ENCODE results near the gene IL32. TPM values are rescaled to one million over a fixed set of nuclear protein-coding genes. Genes with fewer than 3 reads are reported as not detected.
A peak's percentile ranks its signal among the peaks of the same experiment; 100 is the strongest.

IL32 gene
- total RNA-seq, 4 donors from 2014 or later = 93.3 to 676 (median 590) TPM

- H3K27ac ChIP-seq = peak overlapping the region; percentile 75 to 92 (median 85)
- TF ChIP-seq POLR2A (IDR thresholded peaks at IDR 0.05) = no peak
- TF ChIP-seq CTCF (IDR thresholded peaks at IDR 0.05) = no peak
- DNase-seq = no peak
- H3K9me3 ChIP-seq = no peaks in the 10 kb centered on the region
- H3K4me3 ChIP-seq = peak overlapping the region; percentile 80 to 96 (median 88)
- H3K4me1 ChIP-seq = peaks cover 9 to 32% (median 16%) of the 10 kb centered on the region in 4 donors
- no peaks in the 10 kb centered on the region for H3K27me3 ChIP-seq
- no peaks in the 10 kb centered on the region for H3K36me3 ChIP-seq
These were observed 5.7 kb upstream of the IL32 start for GRCh38 chr16:3059723-3060242.

GRCh38 chr16:3060339-3061127, 4.9 kb upstream of the IL32 start:
- no peak for DNase-seq
- Histone ChIP-seq H3K27ac (no peak overlapping the region), H3K9me3 (no peaks in the 10 kb centered on the region), H3K27me3 (no peaks in the 10 kb centered on the region), H3K4me1 (peaks cover 9 to 34% (median 13%) of the 10 kb centered on the region in 4 donors), H3K36me3 (no peaks in the 10 kb centered on the region), H3K4me3 (no peak overlapping the region)
- TF ChIP-seq POLR2A (IDR thresholded peaks at IDR 0.05) (no peak), CTCF (IDR thresholded peaks at IDR 0.05) (no peak)

GRCh38 chr16:3062553-3062952, 2.9 kb upstream of the IL32 start:
- TF ChIP-seq POLR2A (IDR thresholded peaks at IDR 0.05) = no peak
- no peak for TF ChIP-seq CTCF (IDR thresholded peaks at IDR 0.05)
- DNase-seq = no peak
- Histone ChIP-seq H3K27me3 (no peaks in the 10 kb centered on the region), H3K4me3 (no peak overlapping the region), H3K9me3 (no peaks in the 10 kb centered on the region), H3K27ac (peak overlapping the region in 1 of 4 donors; percentile 92), H3K36me3 (no peaks in the 10 kb centered on the region), H3K4me1 (peaks cover 9 to 46% (median 13%) of the 10 kb centered on the region in 4 donors)

- H3K27ac ChIP-seq = peak overlapping the region in 3 of 4 donors; percentile 5 to 92 (median 87)
- no peak for DNase-seq
These were observed 1.6 kb upstream of the IL32 start for GRCh38 chr16:3063625-3064386.

More at GRCh38 chr16:3063625-3064386, 1.6 kb upstream of the IL32 start:
- Histone ChIP-seq H3K4me3 (no peak overlapping the region), H3K9me3 (no peaks in the 10 kb centered on the region), H3K36me3 (peaks cover 0 to 12% (median 0%) of the 10 kb centered on the region in 3 donors), H3K4me1 (peaks cover 6 to 33% (median 10%) of the 10 kb centered on the region in 4 donors), H3K27me3 (no peaks in the 10 kb centered on the region)
- TF ChIP-seq CTCF (IDR thresholded peaks at IDR 0.05) (no peak), POLR2A (IDR thresholded peaks at IDR 0.05) (no peak)

Data from Peyer's patch (tissue), 4 donors.